Coronary artery (tissue), 2 donors: ENCODE results near the gene CCDC33.

ENCODE experiments used
- DNase-seq: peaks from one replicate; pipeline ENCODE4 v3.0.0-alpha.2; 2017; ENCODE audit warnings: low spot score
- H3K27ac ChIP-seq, 2 donors: fragments of 200-600 bp; sonication (generic); one replicate each; pipeline ENCODE4 v1.5.1; 2016 to 2019
- H3K4me3 ChIP-seq: fragments of 200-600 bp; sonication (generic); 2 replicates; pipeline ENCODE4 v1.5.1; 2016; ENCODE audit warnings: mild to moderate bottlenecking, moderate library complexity
- TF ChIP-seq, protein P1 (sequence below): fragments of 200-600 bp; sonication (generic); IDR thresholded peaks from one replicate; pipeline ENCODE4 v1.5.1; 2019; ENCODE audit warnings: antibody characterized with exemption

Gene CCDC33

DNA sequence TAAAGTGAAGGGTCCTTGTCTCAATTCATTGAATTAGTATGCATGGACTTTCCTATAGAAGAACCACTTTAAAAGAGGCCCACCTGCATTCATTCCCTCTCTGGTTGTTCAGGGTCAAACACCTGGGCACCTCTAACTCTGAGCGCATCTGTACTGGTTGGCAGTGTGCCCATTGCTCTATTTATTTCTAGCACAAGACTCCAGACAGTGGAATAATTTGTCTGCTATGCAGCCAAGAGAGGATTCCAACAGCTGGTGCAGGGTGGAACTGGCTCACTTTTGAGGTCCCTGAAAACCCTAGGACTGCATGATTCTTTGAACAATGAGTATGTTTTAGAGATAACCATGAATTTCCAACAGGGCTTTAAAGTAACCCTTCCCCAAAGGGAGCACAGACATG, 57.9 kb downstream of the CCDC33 start:
- TF ChIP-seq, protein P1, sequence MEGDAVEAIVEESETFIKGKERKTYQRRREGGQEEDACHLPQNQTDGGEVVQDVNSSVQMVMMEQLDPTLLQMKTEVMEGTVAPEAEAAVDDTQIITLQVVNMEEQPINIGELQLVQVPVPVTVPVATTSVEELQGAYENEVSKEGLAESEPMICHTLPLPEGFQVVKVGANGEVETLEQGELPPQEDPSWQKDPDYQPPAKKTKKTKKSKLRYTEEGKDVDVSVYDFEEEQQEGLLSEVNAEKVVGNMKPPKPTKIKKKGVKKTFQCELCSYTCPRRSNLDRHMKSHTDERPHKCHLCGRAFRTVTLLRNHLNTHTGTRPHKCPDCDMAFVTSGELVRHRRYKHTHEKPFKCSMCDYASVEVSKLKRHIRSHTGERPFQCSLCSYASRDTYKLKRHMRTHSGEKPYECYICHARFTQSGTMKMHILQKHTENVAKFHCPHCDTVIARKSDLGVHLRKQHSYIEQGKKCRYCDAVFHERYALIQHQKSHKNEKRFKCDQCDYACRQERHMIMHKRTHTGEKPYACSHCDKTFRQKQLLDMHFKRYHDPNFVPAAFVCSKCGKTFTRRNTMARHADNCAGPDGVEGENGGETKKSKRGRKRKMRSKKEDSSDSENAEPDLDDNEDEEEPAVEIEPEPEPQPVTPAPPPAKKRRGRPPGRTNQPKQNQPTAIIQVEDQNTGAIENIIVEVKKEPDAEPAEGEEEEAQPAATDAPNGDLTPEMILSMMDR, result no peak
- Histone ChIP-seq H3K27ac (no peak overlapping the region), H3K4me3 (no peak overlapping the region)
- DNase-seq, result no peak

DNA sequence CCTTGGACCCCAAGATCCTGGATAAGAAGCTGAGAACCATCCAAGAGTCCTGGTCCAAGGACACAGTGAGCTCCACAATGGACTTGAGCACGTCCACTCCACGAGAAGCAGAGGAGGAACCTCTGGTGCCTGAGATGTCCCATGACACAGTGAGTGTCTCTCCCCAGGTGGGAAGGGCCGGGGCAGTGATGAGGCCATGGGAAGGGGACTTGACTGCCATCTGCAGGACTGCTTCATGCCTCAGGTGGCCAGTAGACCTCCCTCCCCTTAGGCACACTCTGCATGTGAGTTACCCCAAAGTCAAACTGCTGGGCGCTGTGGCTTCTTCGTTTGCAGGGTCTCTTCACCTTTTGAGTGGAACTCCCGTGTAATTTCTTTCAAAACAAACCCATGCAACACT, 59.7 kb downstream of the CCDC33 start:
- no peak overlapping the region for H3K27ac ChIP-seq
- TF ChIP-seq, protein P1, result no peak
- DNase-seq, result no peak
- no peak overlapping the region for H3K4me3 ChIP-seq

DNA sequence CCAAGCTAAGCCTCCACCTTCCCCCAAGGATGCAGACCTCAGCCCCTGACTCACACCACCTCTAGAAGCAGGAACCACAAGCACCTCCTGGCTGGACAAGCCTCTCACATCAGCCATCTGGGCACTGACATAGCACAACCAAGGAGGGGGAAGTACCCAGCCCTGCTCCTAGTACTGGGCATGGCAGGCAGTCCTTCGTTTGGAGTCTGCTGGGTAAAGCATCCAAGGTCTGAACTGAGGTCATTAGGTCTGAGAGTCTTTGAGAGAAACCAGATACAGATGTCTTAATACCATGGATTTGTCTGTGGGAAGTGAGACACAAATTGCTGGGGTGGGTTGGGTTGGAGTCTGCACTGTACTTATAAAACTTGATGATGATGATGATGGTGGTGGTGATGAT, 61.8 kb downstream of the CCDC33 start:
- Histone ChIP-seq H3K27ac (no peak overlapping the region), H3K4me3 (no peak overlapping the region)
- TF ChIP-seq, protein P1, result no peak
- DNase-seq, result no peak

DNA sequence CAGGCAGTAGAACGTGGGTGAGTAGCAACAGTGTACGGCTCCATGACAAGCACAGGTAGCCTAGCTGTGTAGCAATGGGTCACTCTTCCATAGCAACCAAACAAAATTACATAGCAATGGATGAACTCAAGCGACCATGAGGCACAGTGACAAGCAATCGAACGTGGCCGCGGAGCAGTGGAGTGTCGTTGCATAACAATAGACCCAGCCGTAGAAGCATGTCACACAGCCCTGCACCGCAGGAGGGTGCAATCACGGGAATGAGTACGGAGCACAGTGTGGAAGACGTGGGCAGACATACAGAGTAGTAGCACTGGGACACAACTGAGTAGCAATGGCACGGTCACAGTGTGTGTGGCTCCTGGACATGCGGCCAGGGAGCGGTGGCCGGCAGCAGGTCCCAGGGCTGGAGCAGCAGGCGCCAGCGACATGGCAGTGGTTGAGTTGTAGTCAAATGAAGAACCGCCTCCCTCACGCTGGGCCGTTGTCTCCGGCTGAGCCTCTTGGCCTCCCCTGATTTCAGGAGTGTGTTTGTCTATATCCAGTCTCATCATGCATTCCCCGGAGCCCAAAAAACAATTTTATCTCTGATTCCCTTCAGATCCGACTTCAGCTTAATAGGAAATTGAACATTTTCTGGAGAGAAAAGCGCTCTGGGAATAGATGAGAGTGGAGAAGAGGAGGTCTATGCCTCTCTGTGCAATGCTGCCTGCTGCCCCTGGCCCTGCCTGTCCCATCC, 64.1 kb downstream of the CCDC33 start:
- no peak for DNase-seq
- Histone ChIP-seq H3K4me3 (no peak overlapping the region), H3K27ac (no peak overlapping the region)
- TF ChIP-seq, protein P1, result no peak

DNA sequence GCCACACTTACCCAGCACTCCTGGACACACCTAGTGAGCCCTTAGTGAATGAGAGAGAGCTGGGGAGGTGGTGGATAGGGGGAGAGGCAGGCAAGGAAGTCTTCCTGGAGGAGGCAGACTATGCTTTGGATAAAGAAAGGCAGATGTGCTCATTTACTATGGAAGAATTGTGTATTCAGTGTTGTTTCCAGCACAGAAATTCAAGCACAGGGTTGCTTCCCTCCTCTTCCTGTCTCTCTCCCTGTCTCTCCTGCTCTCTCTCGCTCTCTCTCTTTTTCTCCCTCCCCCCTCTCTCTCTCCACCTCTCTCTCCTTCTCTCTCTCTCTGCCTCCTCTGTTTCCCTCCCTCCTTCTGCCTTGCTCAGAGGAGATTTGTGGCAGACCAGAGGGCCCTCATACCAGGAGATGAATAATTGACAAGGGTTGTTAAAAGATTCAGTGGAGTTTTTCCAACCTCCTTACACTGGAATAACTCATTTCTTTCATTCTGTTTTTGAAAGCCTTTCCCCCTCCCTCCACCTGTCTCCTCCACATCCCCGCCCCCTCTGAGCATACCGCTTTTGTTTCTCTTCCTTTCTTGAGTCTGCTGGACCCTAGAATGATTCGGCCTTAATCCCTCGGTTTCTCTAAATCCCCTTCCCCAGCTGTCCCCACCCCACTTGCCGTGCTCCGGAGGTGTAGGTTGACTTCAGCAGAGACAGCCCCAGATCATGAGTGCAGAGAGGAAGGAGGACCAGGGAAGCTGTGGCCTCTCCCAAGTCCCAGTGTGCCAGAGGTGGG, 65.6 kb downstream of the CCDC33 start:
- TF ChIP-seq, protein P1, result no peak
- H3K4me3 ChIP-seq, result no peak overlapping the region
- DNase-seq, result no peak
- no peak overlapping the region for H3K27ac ChIP-seq

DNA sequence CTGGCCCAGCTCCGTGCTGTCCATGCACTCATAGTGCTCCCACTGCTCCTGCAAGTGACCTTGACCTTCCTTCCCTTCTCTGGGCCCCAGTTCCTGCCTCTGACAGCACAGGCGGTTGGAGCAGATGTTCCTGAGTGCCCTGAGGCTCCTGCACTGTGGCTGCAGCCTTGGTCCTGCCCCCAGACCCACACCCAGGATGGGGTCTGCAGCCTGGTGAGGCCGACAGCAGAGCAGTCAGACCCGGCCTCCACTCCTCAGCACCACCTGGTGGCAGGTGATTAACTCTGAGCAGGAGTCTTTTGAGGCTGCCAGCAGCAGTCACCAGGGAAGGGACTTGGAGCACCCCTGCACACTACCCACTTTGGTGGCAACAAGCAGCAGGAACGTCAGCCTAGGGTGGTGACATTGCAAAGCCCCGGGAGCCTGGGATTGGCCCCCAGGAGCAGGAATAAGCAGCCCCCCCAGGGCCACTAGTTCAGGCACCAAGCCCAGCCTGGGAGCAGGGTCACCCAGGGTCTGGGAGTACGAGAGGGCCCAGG, 66.8 kb downstream of the CCDC33 start:
- no peak overlapping the region for H3K27ac ChIP-seq
- DNase-seq, result no peak
- TF ChIP-seq, protein P1, result peak; percentile 32
- H3K4me3 ChIP-seq, result no peak overlapping the region
